GM10847 (cell line): ENCODE measurements around the gene FAM83D.

Experiments
- POLR2A ChIP-seq: IDR thresholded peaks from 2 replicates; pipeline ENCODE4 v1.6.1; 2011; ENCODE audit not compliant: insufficient read length; ENCODE audit errors: extremely low read depth

FAM83D gene

GRCh38 chr20:38890497-38890818 lies 35.8 kb upstream of the FAM83D start:
- no peak for TF ChIP-seq POLR2A

- no peak for TF ChIP-seq POLR2A
These were observed 33.9 kb upstream of the FAM83D start for GRCh38 chr20:38892091-38892981.

GRCh38 chr20:38893056-38893564 lies 33.1 kb upstream of the FAM83D start:
- TF ChIP-seq POLR2A: no peak

- no peak for TF ChIP-seq POLR2A
These were observed 32.6 kb upstream of the FAM83D start for GRCh38 chr20:38893565-38894090.

- TF ChIP-seq POLR2A: no peak
These were observed 31.9 kb upstream of the FAM83D start for GRCh38 chr20:38894091-38894847.

GRCh38 chr20:38895098-38895949 lies 30.9 kb upstream of the FAM83D start:
- TF ChIP-seq POLR2A: no peak

- no peak for TF ChIP-seq POLR2A
These were observed 30.1 kb upstream of the FAM83D start for GRCh38 chr20:38896009-38896594.

- TF ChIP-seq POLR2A: no peak
These were observed 28.9 kb upstream of the FAM83D start for GRCh38 chr20:38897267-38897666.

GRCh38 chr20:38900606-38901005 lies 25.6 kb upstream of the FAM83D start:
- no peak for TF ChIP-seq POLR2A

- no peak for TF ChIP-seq POLR2A
These were observed 23.6 kb upstream of the FAM83D start for GRCh38 chr20:38902601-38903000.

GRCh38 chr20:38903335-38903734 lies 22.9 kb upstream of the FAM83D start:
- TF ChIP-seq POLR2A: no peak

- no peak for TF ChIP-seq POLR2A
These were observed 20.8 kb upstream of the FAM83D start for GRCh38 chr20:38905375-38905774.

GRCh38 chr20:38907918-38908677 lies 18.1 kb upstream of the FAM83D start:
- no peak for TF ChIP-seq POLR2A

GRCh38 chr20:38915355-38915754 lies 10.9 kb upstream of the FAM83D start:
- no peak for TF ChIP-seq POLR2A
